Nephron progenitor cell (in vitro differentiated cells): ENCODE measurements around the gene NECTIN1.

Experiments used
- DNase-seq: peaks from one replicate; pipeline ENCODE4 v3.0.0; 2021
- H3K27ac Mint-ChIP-seq: 2 replicates; pipeline ENCODE4 v1.8.0; 2021; ENCODE audit warnings: mild to moderate bottlenecking, moderate library complexity, mixed read lengths
- H3K27me3 Mint-ChIP-seq: 2 replicates; pipeline ENCODE4 v1.8.0; 2021; ENCODE audit warnings: mild to moderate bottlenecking, low read depth, mixed read lengths; ENCODE audit not compliant: poor library complexity
- H3K36me3 Mint-ChIP-seq: 2 replicates; pipeline ENCODE4 v1.8.0; 2021; ENCODE audit warnings: low read depth, mixed read lengths
- H3K4me1 Mint-ChIP-seq: 2 replicates; pipeline ENCODE4 v1.8.0; 2021; ENCODE audit warnings: mixed read lengths
- H3K4me3 Mint-ChIP-seq: 2 replicates; pipeline ENCODE4 v1.8.0; 2021; ENCODE audit warnings: mild to moderate bottlenecking, moderate library complexity, mixed read lengths
- H3K9me3 Mint-ChIP-seq: 2 replicates; pipeline ENCODE4 v1.8.0; 2021; ENCODE audit warnings: mild to moderate bottlenecking, moderate library complexity, mixed read lengths
- TF ChIP-seq, protein P1 (sequence below): fragments of 200-600 bp; sonication (generic); IDR thresholded peaks from 2 replicates; pipeline ENCODE4 v1.5.0; 2021; ENCODE audit warnings: antibody characterized with exemption

The NECTIN1 gene

DNA sequence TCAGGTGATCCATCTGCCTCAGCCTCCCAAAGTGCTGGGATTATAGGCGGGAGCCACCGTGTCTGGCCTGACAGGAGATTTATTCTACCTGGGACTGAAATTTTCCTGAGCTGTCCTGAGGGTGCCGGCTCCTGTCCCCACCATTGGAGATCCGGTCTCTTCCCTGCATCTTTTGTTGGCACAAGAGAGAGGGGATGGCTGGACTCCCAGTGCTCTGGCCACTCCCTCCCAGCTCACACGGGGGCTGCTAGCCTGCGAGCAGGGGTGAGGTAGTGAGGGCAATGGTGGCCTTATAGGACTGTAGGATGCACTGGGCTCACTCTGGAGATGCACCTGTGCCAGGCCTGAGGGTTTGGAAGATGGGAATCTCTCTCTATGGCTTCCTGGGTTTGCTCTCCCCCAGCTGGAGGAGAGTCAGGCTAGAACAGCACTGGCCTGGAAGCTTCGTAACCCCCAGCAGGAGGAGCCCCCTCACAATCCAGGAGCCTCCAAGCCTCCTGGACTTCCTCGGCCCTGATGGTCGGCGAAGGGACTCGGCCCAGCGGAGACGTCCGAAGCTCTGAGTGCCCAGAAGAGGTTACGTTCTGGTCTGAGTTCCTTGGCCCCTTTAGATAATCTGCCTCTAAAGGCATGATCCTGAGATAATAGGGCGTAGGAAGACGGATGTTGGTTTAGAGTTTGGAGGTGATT is 106.4 kb downstream of the NECTIN1 start:
- Mint-ChIP-seq H3K4me3 (no peak overlapping the region), H3K9me3 (no peaks in the 10 kb centered on the region), H3K36me3 (no peaks in the 10 kb centered on the region), H3K4me1 (peaks cover 46% of the 10 kb centered on the region), H3K27me3 (no peaks in the 10 kb centered on the region), H3K27ac (peak overlapping the region; percentile 59)
- TF ChIP-seq, protein P1, sequence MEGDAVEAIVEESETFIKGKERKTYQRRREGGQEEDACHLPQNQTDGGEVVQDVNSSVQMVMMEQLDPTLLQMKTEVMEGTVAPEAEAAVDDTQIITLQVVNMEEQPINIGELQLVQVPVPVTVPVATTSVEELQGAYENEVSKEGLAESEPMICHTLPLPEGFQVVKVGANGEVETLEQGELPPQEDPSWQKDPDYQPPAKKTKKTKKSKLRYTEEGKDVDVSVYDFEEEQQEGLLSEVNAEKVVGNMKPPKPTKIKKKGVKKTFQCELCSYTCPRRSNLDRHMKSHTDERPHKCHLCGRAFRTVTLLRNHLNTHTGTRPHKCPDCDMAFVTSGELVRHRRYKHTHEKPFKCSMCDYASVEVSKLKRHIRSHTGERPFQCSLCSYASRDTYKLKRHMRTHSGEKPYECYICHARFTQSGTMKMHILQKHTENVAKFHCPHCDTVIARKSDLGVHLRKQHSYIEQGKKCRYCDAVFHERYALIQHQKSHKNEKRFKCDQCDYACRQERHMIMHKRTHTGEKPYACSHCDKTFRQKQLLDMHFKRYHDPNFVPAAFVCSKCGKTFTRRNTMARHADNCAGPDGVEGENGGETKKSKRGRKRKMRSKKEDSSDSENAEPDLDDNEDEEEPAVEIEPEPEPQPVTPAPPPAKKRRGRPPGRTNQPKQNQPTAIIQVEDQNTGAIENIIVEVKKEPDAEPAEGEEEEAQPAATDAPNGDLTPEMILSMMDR, result no peak
- no peak for DNase-seq

DNA sequence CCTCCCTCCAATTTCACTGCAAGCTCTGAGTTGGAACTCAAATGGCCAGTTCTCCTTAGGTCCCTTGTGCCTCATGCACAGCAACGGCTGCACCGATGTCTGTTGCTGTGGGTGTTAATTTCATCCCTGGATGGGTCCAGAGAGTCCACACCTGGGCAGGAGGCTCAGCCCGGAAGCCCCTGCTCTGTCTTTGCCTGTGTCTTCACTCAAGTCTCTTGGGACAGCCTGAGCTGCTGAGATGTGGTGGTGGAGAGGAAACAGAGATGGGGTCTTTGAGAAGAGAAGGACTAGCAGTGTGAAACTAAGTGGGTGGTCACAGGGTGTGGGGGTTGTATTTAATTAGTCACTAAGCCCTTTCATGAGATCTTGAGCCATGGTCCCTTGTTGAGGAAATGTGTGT is 109.3 kb downstream of the NECTIN1 start:
- no peak for DNase-seq
- H3K27me3 Mint-ChIP-seq, result no peaks in the 10 kb centered on the region
- H3K27ac Mint-ChIP-seq, result no peak overlapping the region
- H3K36me3 Mint-ChIP-seq, result no peaks in the 10 kb centered on the region
- TF ChIP-seq, protein P1, result no peak
- no peak overlapping the region for H3K4me3 Mint-ChIP-seq
- H3K4me1 Mint-ChIP-seq, result peaks cover 40% of the 10 kb centered on the region
- no peaks in the 10 kb centered on the region for H3K9me3 Mint-ChIP-seq

DNA sequence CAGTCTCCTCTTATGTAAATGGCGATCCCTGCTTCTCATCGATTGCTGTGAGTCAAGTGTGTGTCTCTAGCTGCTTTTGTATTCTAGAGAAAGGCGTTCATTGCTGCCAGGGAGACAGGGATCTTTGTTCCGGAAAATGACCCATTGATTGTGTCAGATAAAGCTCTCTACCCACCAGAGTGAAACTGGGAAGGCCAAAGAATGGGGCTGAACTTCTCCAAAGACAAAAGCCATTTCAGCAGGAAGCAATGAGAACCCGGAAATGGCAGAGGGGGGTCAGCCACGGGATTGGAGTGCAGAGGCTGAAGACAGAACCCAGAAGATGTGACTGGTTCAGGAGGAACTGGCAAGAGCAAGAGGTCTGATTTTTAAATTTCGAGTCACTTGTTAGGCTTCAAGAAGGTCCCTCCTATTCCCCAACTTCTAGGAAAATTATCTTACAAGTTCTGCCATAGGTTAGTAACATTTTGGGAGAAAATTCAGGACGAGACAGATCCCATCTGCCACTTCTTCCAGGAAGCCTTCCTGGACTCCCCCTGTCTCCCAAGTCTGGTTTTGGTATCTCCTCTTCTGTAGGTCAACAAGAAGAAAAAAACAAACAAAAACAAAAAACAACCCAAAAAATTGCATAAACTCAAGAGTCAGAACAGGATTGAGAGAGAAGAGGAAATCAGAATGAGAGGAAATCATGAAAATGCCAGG is 110.6 kb downstream of the NECTIN1 start:
- Mint-ChIP-seq H3K27me3 (peaks cover 5% of the 10 kb centered on the region), H3K9me3 (no peaks in the 10 kb centered on the region), H3K4me1 (peaks cover 32% of the 10 kb centered on the region), H3K4me3 (no peak overlapping the region), H3K36me3 (no peaks in the 10 kb centered on the region), H3K27ac (peak overlapping the region; percentile 27)
- DNase-seq, result no peak
- TF ChIP-seq, protein P1, result no peak

DNA sequence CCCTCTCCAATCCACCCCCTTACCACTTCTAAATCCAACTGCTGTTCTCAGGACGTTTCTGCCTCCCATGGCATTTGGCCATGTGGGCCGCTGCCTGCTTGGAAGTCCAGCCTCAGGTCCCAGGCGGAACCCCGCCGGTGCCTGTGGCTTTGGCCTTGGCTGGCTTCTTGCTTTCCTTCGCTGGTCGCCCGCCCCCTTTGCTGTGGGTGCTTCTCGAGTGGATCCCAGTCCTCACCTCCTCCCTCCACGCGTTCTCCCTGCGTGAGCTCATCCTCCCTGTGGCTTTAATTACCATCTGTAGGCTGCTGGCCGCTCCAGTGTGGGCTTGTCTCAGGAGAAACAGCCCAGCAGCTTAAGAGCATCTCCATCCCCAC is 111.7 kb downstream of the NECTIN1 start:
- H3K27me3 Mint-ChIP-seq, result peaks cover 5% of the 10 kb centered on the region
- no peak overlapping the region for H3K27ac Mint-ChIP-seq
- no peak for DNase-seq
- H3K36me3 Mint-ChIP-seq, result no peaks in the 10 kb centered on the region
- H3K4me3 Mint-ChIP-seq, result peak overlapping the region; percentile 21
- H3K9me3 Mint-ChIP-seq, result no peaks in the 10 kb centered on the region
- TF ChIP-seq, protein P1, result no peak
- H3K4me1 Mint-ChIP-seq, result peaks cover 25% of the 10 kb centered on the region

DNA sequence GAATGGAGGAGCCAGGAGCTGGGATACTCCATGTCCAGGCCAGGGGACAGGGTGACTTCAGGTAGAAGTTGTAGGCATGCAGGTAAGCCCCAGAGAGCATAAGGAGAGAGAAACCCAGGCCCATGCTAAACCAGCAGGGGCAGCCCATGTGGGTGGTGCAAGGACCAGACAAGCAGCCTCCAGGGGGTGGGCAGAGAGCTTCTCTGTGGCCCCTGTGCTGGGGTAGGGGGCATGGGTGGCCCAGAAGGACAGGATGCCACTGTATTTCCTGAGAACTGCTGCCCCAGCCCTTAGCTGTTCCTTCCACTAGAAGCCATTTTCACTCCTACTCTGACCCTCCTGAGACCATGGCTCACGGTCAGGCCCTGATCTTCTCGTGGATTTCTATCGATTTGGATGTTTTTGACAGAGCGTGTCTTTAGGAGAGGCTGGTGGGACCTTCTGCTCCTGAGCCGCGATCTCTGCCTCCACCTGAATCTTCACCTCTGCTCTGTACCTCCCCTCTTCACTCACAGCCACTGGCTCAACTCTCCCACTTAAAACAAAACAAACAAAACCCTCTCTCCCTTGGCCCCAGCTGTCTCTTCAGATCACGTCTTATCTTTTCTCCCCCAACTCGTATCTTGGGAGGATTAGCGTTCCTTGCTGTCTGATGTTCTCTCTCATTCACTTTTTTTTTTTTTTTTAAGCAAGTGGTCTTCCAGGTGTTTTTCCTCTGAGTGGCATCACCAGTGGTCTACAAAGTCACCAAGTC is 112.2 kb downstream of the NECTIN1 start:
- TF ChIP-seq, protein P1, result no peak
- Mint-ChIP-seq H3K4me3 (no peak overlapping the region), H3K36me3 (no peaks in the 10 kb centered on the region), H3K9me3 (no peaks in the 10 kb centered on the region), H3K4me1 (peaks cover 25% of the 10 kb centered on the region), H3K27ac (peak overlapping the region; percentile 37), H3K27me3 (peaks cover 5% of the 10 kb centered on the region)
- DNase-seq, result no peak
